Measurements from ENCODE around the gene ARFIP1.

DNA sequence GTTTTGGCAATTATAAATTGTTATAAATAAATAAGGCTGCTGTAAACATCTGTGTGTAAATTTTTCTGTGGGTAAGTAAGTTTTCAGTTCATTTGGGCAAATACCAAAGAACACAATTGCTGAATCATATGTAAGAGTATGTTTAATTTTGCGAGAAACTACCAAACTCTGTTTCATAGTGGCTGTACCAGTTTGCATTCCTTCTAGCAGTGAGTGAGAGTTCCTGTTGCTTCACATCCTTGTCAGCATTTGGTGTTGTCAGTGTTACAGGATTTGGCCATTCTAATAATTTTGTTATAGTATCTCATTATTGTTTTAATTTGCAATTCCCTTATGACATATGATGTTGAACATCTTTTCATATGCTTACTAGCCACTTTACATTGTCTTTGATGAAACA lies 48.4 kb downstream of the ARFIP1 start:
- TF ChIP-seq ZNF274 (IDR thresholded peaks at IDR 0.05; ENCODE audit: low read length) = no peak
- no peak for TF ChIP-seq ZNF274 (tag by site-specific recombination; IDR thresholded peaks at IDR 0.05; ENCODE audit: borderline replicate concordance)
- TF ChIP-seq HOXA7 (CRISPR knock-in tag; IDR thresholded peaks at IDR 0.05; ENCODE audit: borderline replicate concordance) = no peak
- TF ChIP-seq, protein P1, sequence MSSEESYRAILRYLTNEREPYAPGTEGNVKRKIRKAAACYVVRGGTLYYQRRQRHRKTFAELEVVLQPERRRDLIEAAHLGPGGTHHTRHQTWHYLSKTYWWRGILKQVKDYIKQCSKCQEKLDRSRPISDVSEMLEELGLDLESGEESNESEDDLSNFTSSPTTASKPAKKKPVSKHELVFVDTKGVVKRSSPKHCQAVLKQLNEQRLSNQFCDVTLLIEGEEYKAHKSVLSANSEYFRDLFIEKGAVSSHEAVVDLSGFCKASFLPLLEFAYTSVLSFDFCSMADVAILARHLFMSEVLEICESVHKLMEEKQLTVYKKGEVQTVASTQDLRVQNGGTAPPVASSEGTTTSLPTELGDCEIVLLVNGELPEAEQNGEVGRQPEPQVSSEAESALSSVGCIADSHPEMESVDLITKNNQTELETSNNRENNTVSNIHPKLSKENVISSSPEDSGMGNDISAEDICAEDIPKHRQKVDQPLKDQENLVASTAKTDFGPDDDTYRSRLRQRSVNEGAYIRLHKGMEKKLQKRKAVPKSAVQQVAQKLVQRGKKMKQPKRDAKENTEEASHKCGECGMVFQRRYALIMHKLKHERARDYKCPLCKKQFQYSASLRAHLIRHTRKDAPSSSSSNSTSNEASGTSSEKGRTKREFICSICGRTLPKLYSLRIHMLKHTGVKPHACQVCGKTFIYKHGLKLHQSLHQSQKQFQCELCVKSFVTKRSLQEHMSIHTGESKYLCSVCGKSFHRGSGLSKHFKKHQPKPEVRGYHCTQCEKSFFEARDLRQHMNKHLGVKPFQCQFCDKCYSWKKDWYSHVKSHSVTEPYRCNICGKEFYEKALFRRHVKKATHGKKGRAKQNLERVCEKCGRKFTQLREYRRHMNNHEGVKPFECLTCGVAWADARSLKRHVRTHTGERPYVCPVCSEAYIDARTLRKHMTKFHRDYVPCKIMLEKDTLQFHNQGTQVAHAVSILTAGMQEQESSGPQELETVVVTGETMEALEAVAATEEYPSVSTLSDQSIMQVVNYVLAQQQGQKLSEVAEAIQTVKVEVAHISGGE (tag by site-specific recombination; conservative IDR thresholded peaks at IDR 0.05; ENCODE audit: low read depth) = no peak
- TF ChIP-seq CTCF (tag by site-specific recombination; IDR thresholded peaks at IDR 0.05) = no peak
- no peak for TF ChIP-seq REST (tag by site-specific recombination; IDR thresholded peaks at IDR 0.05)
- TF ChIP-seq ZNF596 (tag by site-specific recombination; IDR thresholded peaks at IDR 0.05) = no peak
- no peak for TF ChIP-seq ZNF148 (tag by site-specific recombination; IDR thresholded peaks at IDR 0.05; ENCODE audit: borderline replicate concordance)
